Measurements from ENCODE around the gene OBP2B. TPM values are rescaled to one million over a fixed set of nuclear protein-coding genes. Genes with fewer than 3 reads are reported as not detected.
"Not testable (repeated sequence)": the region's sequence is repeated elsewhere in the genome, so short reads cannot be mapped to it uniquely, and the experiment has no call there.

Gene OBP2B
- polyA plus RNA-seq, 2 of the 4 experiments (the other 2 are of a cell fraction): not detected

DNA sequence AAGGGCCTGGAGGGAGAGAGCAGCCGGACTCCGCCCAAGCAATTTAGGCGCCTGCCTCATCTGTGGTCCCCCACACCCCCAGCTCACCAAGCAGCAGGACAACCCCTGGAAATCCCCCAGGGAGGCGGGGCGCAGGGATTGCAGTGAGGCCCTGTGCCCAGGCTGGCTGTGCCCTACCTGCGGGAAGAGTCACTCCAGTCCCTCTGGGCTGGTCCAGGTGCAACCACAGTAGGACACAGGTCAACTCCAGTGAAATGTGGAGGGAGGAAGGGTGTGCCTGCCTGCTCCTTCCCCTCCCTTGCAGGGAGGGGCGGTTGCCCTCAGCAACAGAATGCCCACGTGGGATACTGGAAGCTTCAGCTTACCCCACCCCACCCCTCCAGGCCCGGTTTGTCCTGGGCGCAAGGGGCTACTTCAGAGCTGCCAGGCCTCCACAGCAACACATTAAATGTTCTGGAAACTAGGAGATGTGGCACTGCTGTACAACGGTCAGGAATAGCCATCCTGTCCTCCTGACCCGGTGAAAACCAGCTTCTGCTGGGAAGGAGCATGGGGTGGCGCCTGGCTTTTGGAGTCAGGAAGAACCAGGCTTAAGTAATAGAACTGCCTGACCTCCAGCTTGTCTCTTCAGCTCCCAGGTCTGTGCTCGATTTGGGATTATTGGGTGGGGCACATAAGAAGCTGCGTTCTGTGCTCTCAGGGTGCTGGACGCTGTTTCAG is 43.4 kb upstream of the OBP2B start (continued):
- TF ChIP-seq, protein P1, sequence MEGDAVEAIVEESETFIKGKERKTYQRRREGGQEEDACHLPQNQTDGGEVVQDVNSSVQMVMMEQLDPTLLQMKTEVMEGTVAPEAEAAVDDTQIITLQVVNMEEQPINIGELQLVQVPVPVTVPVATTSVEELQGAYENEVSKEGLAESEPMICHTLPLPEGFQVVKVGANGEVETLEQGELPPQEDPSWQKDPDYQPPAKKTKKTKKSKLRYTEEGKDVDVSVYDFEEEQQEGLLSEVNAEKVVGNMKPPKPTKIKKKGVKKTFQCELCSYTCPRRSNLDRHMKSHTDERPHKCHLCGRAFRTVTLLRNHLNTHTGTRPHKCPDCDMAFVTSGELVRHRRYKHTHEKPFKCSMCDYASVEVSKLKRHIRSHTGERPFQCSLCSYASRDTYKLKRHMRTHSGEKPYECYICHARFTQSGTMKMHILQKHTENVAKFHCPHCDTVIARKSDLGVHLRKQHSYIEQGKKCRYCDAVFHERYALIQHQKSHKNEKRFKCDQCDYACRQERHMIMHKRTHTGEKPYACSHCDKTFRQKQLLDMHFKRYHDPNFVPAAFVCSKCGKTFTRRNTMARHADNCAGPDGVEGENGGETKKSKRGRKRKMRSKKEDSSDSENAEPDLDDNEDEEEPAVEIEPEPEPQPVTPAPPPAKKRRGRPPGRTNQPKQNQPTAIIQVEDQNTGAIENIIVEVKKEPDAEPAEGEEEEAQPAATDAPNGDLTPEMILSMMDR (IDR thresholded peaks at IDR 0.05): no peak

DNA sequence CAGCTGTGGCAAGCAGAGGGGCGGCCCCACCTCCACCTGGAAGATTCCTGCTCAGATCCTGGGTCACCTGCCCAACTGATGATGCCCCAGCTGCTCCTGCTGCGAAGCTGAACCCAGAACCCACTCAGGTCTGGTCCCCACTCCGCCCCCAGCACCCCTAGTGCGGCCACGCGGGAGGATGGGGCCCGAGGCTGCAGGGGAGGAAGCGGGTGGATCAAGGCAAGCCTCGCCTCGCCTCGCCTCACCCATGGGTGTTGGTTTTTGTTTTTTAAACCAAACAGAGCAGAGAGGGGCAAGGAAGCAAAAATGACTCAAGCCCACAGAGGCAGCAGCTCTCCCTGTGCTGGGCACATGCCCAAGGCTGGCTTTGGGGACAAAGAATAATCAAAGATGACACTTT is 42.7 kb upstream of the OBP2B start:
- no peak for ATAC-seq
- WGBS (ENCODE audit: missing lambda C conversion rate): 60% methylated on average over 10 of the region's 11 CpGs
- TF ChIP-seq, protein P1 (IDR thresholded peaks at IDR 0.05): no peak
- TF ChIP-seq POLR2AphosphoS2 (conservative IDR thresholded peaks at IDR 0.05; ENCODE audit: low read length): no peak
- TF ChIP-seq MYC (IDR thresholded peaks at IDR 0.05; ENCODE audit: borderline replicate concordance, low read length): no peak
- TF ChIP-seq, protein P2, sequence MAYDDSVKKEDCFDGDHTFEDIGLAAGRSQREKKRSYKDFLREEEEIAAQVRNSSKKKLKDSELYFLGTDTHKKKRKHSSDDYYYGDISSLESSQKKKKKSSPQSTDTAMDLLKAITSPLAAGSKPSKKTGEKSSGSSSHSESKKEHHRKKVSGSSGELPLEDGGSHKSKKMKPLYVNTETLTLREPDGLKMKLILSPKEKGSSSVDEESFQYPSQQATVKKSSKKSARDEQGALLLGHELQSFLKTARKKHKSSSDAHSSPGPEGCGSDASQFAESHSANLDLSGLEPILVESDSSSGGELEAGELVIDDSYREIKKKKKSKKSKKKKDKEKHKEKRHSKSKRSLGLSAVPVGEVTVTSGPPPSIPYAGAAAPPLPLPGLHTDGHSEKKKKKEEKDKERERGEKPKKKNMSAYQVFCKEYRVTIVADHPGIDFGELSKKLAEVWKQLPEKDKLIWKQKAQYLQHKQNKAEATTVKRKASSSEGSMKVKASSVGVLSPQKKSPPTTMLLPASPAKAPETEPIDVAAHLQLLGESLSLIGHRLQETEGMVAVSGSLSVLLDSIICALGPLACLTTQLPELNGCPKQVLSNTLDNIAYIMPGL (CRISPR knock-in tag; IDR thresholded peaks at IDR 0.05; ENCODE audit: borderline replicate concordance): no peak
- TF ChIP-seq HOXB5 (CRISPR knock-in tag; IDR thresholded peaks at IDR 0.05): no peak
- TF ChIP-seq PHF8 (IDR thresholded peaks at IDR 0.05; ENCODE audit: borderline replicate concordance, low read depth): no peak
- TF ChIP-seq ZFP36 (IDR thresholded peaks at IDR 0.05; ENCODE audit: borderline replicate concordance, partially characterized antibody): no peak
- no peak for TF ChIP-seq POLR2A (IDR thresholded peaks at IDR 0.05; ENCODE audit: low read length)
- TF ChIP-seq ESRRA (IDR thresholded peaks at IDR 0.05; ENCODE audit: borderline replicate concordance, low read length): no peak
- TF ChIP-seq, protein P3, sequence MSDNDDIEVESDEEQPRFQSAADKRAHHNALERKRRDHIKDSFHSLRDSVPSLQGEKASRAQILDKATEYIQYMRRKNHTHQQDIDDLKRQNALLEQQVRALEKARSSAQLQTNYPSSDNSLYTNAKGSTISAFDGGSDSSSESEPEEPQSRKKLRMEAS (IDR thresholded peaks at IDR 0.05): no peak
- no peak for TF ChIP-seq TP53 (CRISPR knock-in tag; IDR thresholded peaks at IDR 0.05)
- TF ChIP-seq EP300 (IDR thresholded peaks at IDR 0.05): no peak
- TF ChIP-seq KDM1A (IDR thresholded peaks at IDR 0.05; ENCODE audit: low read depth): no peak
- no peak for TF ChIP-seq CEBPB (IDR thresholded peaks at IDR 0.05)
- TF ChIP-seq BHLHE40 (IDR thresholded peaks at IDR 0.05; ENCODE audit: low read depth, low read length): no peak
- TF ChIP-seq SREBF2 (IDR thresholded peaks at IDR 0.05): no peak
- TF ChIP-seq FOSL2 (IDR thresholded peaks at IDR 0.05): no peak
- no peak for TF ChIP-seq FOSL2 (CRISPR knock-in tag; IDR thresholded peaks at IDR 0.05)
- Histone ChIP-seq H3K27ac (no peak overlapping the region), H3K9me3 (peaks cover 8% of the 10 kb centered on the region; the same call in 1 of the 3 replicates), H3K4me2 (no peak overlapping the region), H3K4me1 (no peaks in the 10 kb centered on the region), H3K4me3 (no peak overlapping the region)
- ChIA-PET CTCF (interaction anchor here (0.6 to 1.6 kb wide), 8 partner anchors 12 to 232 kb away, joined by 3 to 6 read pairs (median 3); no protein-coding TSS in a partner anchor), POLR2A (no interaction called here)
- DNase-seq (ENCODE audit: low read depth in 1 of 2, low spot score in 1 of 2): no peak
- no peak for FAIRE-seq

GRCh38 chr9:133251221-133251620 is 42.2 kb upstream of the OBP2B start:
- ATAC-seq; DNase-seq (ENCODE audit: low read depth in 1 of 2, low spot score in 1 of 2); H3K4me1 ChIP-seq; POLR2A ChIA-PET; H3K4me3 ChIP-seq; H3K27ac ChIP-seq; FAIRE-seq; H3K4me2 ChIP-seq; H3K9me3 ChIP-seq: not testable (repeated sequence)
- 84% methylated on average over 6 of the region's 6 CpGs for WGBS (ENCODE audit: missing lambda C conversion rate)
- CTCF ChIA-PET: interaction anchor here (0.6 to 1.5 kb wide), 3 partner anchors 12 to 49 kb away, joined by 3 to 6 read pairs (median 3); no protein-coding TSS in a partner anchor
